Hematopoietic multipotent progenitor cell treated with erythropoietin and hydrocortisone succinate and interleukin-3 and kit ligand, for 8 days (in vitro differentiated cells): Measurements from ENCODE around the gene MACROH2A1.
A peak's percentile ranks its signal among the peaks of the same experiment; 100 is the strongest.

Experiments
- DNase-seq: peaks from one replicate; pipeline ENCODE4 v3.0.0-alpha.2; 2015

MACROH2A1 gene

GRCh38 chr5:135350536-135350935, 48.5 kb downstream of the MACROH2A1 start:
- DNase-seq = no peak

- DNase-seq = no peak
Observed at GRCh38 chr5:135349886-135350285, 49.1 kb downstream of the MACROH2A1 start.

GRCh38 chr5:135349451-135349850, 49.6 kb downstream of the MACROH2A1 start:
- DNase-seq = no peak

- DNase-seq = no peak
Observed at GRCh38 chr5:135348918-135349317, 50.1 kb downstream of the MACROH2A1 start.

- DNase-seq = no peak
Observed at GRCh38 chr5:135347392-135347791, 51.6 kb downstream of the MACROH2A1 start.

- DNase-seq = no peak
Observed at GRCh38 chr5:135345956-135346731, 52.9 kb downstream of the MACROH2A1 start.

GRCh38 chr5:135344349-135344748, 54.7 kb downstream of the MACROH2A1 start:
- DNase-seq = no peak

- no peak for DNase-seq
Observed at GRCh38 chr5:135343413-135343812, 55.6 kb downstream of the MACROH2A1 start.

- DNase-seq = no peak
Observed at GRCh38 chr5:135342551-135342875, 56.5 kb downstream of the MACROH2A1 start.

GRCh38 chr5:135341696-135342550, 57.1 kb downstream of the MACROH2A1 start:
- DNase-seq = no peak

- no peak for DNase-seq
Observed at GRCh38 chr5:135341016-135341666, 57.9 kb downstream of the MACROH2A1 start.

- DNase-seq = no peak
Observed at GRCh38 chr5:135340568-135340967, 58.5 kb downstream of the MACROH2A1 start.

- DNase-seq = no peak
Observed at GRCh38 chr5:135339623-135340022, 59.4 kb downstream of the MACROH2A1 start.

- no peak for DNase-seq
Observed at GRCh38 chr5:135339189-135339588, 59.8 kb downstream of the MACROH2A1 start.

GRCh38 chr5:135337064-135337463, 62.0 kb downstream of the MACROH2A1 start:
- DNase-seq = no peak

GRCh38 chr5:135335031-135335828, 63.8 kb downstream of the MACROH2A1 start:
- no peak for DNase-seq

- DNase-seq = no peak
Observed at GRCh38 chr5:135333732-135334515, 65.1 kb downstream of the MACROH2A1 start.

GRCh38 chr5:135332519-135333150, 66.4 kb downstream of the MACROH2A1 start:
- peak; percentile 72 for DNase-seq

- no peak for DNase-seq
Observed at GRCh38 chr5:135331612-135332011, 67.4 kb downstream of the MACROH2A1 start.

GRCh38 chr5:135330798-135331096, 68.3 kb downstream of the MACROH2A1 start:
- DNase-seq = no peak

- DNase-seq = no peak
Observed at GRCh38 chr5:135329913-135330797, 68.9 kb downstream of the MACROH2A1 start.
